ENCODE measurements around the gene MSX1. TPM values are rescaled to one million over a fixed set of nuclear protein-coding genes. Genes with fewer than 3 reads are reported as not detected.

MSX1 gene
- total RNA-seq, 5 donors from 2014 or later (not counting 1 experiment from before 2014, with no cell fraction given): not detected

GRCh38 chr4:4913147-4913561 is 53.7 kb downstream of the MSX1 start:
- Mint-ChIP-seq H3K27me3 (peaks cover 2 to 19% of the 10 kb centered on the region in 2 donors), H3K4me1 (no peaks in the 10 kb centered on the region), H3K4me3 (no peak overlapping the region), H3K27ac (no peak overlapping the region), H3K9me3 (peaks cover 0 to 6% (median 4%) of the 10 kb centered on the region in 3 donors), H3K36me3 (no peaks in the 10 kb centered on the region)
- no peaks in the 10 kb centered on the region for H3K4me1 ChIP-seq (ENCODE audit: control insufficient read depth in 1 of 2, extremely low read depth in 1 of 2, insufficient read depth in 2 of 2, low read length in 2 of 2)
- no CpG with 5 or more reads among the region's 2 CpGs for WGBS (ENCODE audit: insufficient coverage)
- H3K4me3 ChIP-seq (ENCODE audit: control insufficient read depth in 1 of 2, extremely low read depth in 1 of 2, low read length in 1 of 2): no peak overlapping the region
- no peak for DNase-seq
- ChIA-PET POLR2A (no interaction called here), CTCF (no interaction called here)
- no peaks in the 10 kb centered on the region for H3K9me3 ChIP-seq
- H3K27me3 ChIP-seq (replicated peaks in 1 of 2; ENCODE audit: control insufficient read depth in 2 of 2, extremely low read depth in 1 of 2, insufficient read depth in 2 of 2, low read length in 1 of 2): peaks cover 0 to 18% of the 10 kb centered on the region in 2 experiments
- H3K27ac ChIP-seq (ENCODE audit: low read length): no peak overlapping the region
- ATAC-seq (replicated peaks in 1 of 4): no peak
- no peaks in the 10 kb centered on the region for H3K36me3 ChIP-seq (ENCODE audit: control insufficient read depth in 2 of 2, extremely low read depth in 1 of 2, insufficient read depth in 1 of 2, low read length in 1 of 2)

Other genes starting within 250 kb of the MSX1 start
- gene CYTL1, start 159.8 kb downstream of the MSX1 start, total RNA-seq: 1 to 10 TPM in 1 of 5 donors, under 1 TPM in 2, not detected in 2; 0.38 to 1.6 (median 0.59) TPM
- under 1 TPM in 3 of 5 donors, not detected in 2; 0.12 to 0.20 (median 0.15) TPM for gene STK32B, start 191.8 kb downstream of the MSX1 start, total RNA-seq